Measurements from ENCODE around the gene LGR4. TPM values are rescaled to one million over a fixed set of nuclear protein-coding genes. Genes with fewer than 3 reads are reported as not detected.

LGR4 gene
- total and polyA plus RNA-seq, 2 of the 13 experiments (the other 11 are each of a cell fraction or from before 2014, with no cell fraction given): 42.1 to 68.7 TPM

DNA sequence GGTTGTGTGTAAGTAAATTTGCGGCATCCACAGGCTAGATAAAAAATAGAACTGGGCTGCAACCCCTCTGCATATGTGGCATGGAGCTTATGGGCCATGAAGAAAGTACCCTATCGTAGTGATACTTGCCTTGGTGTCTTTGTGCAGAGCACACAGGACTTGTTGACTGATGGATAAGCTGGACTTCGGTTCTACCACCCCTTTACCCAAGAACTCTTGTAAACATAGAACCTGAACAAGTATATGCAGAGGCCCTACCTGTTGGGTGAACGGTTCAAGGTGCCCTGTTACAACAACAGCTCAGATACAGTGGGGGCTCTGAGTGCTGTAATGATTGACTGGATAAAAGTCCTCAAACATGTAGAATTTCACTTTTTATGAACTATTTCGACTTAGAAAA is 3.0 kb upstream of the LGR4 start (continued):
- TF ChIP-seq, protein P1, sequence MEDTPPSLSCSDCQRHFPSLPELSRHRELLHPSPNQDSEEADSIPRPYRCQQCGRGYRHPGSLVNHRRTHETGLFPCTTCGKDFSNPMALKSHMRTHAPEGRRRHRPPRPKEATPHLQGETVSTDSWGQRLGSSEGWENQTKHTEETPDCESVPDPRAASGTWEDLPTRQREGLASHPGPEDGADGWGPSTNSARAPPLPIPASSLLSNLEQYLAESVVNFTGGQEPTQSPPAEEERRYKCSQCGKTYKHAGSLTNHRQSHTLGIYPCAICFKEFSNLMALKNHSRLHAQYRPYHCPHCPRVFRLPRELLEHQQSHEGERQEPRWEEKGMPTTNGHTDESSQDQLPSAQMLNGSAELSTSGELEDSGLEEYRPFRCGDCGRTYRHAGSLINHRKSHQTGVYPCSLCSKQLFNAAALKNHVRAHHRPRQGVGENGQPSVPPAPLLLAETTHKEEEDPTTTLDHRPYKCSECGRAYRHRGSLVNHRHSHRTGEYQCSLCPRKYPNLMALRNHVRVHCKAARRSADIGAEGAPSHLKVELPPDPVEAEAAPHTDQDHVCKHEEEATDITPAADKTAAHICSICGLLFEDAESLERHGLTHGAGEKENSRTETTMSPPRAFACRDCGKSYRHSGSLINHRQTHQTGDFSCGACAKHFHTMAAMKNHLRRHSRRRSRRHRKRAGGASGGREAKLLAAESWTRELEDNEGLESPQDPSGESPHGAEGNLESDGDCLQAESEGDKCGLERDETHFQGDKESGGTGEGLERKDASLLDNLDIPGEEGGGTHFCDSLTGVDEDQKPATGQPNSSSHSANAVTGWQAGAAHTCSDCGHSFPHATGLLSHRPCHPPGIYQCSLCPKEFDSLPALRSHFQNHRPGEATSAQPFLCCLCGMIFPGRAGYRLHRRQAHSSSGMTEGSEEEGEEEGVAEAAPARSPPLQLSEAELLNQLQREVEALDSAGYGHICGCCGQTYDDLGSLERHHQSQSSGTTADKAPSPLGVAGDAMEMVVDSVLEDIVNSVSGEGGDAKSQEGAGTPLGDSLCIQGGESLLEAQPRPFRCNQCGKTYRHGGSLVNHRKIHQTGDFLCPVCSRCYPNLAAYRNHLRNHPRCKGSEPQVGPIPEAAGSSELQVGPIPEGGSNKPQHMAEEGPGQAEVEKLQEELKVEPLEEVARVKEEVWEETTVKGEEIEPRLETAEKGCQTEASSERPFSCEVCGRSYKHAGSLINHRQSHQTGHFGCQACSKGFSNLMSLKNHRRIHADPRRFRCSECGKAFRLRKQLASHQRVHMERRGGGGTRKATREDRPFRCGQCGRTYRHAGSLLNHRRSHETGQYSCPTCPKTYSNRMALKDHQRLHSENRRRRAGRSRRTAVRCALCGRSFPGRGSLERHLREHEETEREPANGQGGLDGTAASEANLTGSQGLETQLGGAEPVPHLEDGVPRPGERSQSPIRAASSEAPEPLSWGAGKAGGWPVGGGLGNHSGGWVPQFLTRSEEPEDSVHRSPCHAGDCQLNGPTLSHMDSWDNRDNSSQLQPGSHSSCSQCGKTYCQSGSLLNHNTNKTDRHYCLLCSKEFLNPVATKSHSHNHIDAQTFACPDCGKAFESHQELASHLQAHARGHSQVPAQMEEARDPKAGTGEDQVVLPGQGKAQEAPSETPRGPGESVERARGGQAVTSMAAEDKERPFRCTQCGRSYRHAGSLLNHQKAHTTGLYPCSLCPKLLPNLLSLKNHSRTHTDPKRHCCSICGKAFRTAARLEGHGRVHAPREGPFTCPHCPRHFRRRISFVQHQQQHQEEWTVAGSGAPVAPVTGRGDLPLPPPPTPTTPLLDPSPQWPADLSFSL (CRISPR knock-in tag; IDR thresholded peaks at IDR 0.05): no peak
- TF ChIP-seq, protein P2, sequence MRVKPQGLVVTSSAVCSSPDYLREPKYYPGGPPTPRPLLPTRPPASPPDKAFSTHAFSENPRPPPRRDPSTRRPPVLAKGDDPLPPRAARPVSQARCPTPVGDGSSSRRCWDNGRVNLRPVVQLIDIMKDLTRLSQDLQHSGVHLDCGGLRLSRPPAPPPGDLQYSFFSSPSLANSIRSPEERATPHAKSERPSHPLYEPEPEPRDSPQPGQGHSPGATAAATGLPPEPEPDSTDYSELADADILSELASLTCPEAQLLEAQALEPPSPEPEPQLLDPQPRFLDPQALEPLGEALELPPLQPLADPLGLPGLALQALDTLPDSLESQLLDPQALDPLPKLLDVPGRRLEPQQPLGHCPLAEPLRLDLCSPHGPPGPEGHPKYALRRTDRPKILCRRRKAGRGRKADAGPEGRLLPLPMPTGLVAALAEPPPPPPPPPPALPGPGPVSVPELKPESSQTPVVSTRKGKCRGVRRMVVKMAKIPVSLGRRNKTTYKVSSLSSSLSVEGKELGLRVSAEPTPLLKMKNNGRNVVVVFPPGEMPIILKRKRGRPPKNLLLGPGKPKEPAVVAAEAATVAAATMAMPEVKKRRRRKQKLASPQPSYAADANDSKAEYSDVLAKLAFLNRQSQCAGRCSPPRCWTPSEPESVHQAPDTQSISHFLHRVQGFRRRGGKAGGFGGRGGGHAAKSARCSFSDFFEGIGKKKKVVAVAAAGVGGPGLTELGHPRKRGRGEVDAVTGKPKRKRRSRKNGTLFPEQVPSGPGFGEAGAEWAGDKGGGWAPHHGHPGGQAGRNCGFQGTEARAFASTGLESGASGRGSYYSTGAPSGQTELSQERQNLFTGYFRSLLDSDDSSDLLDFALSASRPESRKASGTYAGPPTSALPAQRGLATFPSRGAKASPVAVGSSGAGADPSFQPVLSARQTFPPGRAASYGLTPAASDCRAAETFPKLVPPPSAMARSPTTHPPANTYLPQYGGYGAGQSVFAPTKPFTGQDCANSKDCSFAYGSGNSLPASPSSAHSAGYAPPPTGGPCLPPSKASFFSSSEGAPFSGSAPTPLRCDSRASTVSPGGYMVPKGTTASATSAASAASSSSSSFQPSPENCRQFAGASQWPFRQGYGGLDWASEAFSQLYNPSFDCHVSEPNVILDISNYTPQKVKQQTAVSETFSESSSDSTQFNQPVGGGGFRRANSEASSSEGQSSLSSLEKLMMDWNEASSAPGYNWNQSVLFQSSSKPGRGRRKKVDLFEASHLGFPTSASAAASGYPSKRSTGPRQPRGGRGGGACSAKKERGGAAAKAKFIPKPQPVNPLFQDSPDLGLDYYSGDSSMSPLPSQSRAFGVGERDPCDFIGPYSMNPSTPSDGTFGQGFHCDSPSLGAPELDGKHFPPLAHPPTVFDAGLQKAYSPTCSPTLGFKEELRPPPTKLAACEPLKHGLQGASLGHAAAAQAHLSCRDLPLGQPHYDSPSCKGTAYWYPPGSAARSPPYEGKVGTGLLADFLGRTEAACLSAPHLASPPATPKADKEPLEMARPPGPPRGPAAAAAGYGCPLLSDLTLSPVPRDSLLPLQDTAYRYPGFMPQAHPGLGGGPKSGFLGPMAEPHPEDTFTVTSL (CRISPR knock-in tag; IDR thresholded peaks at IDR 0.05; ENCODE audit: borderline replicate concordance): peak; percentile 84; the same call in 1 of the 2 replicates
- TF ChIP-seq ZNF589 (CRISPR knock-in tag; conservative IDR thresholded peaks at IDR 0.05) (no peak), MAF1 (CRISPR knock-in tag; IDR thresholded peaks at IDR 0.05; ENCODE audit: borderline replicate concordance) (no peak), ZNF317 (CRISPR knock-in tag; IDR thresholded peaks at IDR 0.05) (peak; percentile 93), ZNF879 (CRISPR knock-in tag; IDR thresholded peaks at IDR 0.05) (no peak), ZNF484 (CRISPR knock-in tag; IDR thresholded peaks at IDR 0.05; ENCODE audit: borderline replicate concordance, low read depth) (no peak), ZNF83 (CRISPR knock-in tag; IDR thresholded peaks at IDR 0.05; ENCODE audit: borderline replicate concordance) (no peak), ZSCAN20 (CRISPR knock-in tag; IDR thresholded peaks at IDR 0.05; ENCODE audit: borderline replicate concordance) (no peak), ZNF337 (CRISPR knock-in tag; IDR thresholded peaks at IDR 0.05; ENCODE audit: borderline replicate concordance, low read depth) (no peak), BHLHE40 (IDR thresholded peaks at IDR 0.05; ENCODE audit: low read length) (no peak), ZBTB20 (CRISPR knock-in tag; IDR thresholded peaks at IDR 0.05; ENCODE audit: borderline replicate concordance, low read depth) (peak; percentile 81; the same call in 1 of the 2 replicates), ZNF12 (CRISPR knock-in tag; IDR thresholded peaks at IDR 0.05) (0 out of 2 replicates have a peak, but pooled peaks have one; percentile 59)
- TF ChIP-seq, protein P3, sequence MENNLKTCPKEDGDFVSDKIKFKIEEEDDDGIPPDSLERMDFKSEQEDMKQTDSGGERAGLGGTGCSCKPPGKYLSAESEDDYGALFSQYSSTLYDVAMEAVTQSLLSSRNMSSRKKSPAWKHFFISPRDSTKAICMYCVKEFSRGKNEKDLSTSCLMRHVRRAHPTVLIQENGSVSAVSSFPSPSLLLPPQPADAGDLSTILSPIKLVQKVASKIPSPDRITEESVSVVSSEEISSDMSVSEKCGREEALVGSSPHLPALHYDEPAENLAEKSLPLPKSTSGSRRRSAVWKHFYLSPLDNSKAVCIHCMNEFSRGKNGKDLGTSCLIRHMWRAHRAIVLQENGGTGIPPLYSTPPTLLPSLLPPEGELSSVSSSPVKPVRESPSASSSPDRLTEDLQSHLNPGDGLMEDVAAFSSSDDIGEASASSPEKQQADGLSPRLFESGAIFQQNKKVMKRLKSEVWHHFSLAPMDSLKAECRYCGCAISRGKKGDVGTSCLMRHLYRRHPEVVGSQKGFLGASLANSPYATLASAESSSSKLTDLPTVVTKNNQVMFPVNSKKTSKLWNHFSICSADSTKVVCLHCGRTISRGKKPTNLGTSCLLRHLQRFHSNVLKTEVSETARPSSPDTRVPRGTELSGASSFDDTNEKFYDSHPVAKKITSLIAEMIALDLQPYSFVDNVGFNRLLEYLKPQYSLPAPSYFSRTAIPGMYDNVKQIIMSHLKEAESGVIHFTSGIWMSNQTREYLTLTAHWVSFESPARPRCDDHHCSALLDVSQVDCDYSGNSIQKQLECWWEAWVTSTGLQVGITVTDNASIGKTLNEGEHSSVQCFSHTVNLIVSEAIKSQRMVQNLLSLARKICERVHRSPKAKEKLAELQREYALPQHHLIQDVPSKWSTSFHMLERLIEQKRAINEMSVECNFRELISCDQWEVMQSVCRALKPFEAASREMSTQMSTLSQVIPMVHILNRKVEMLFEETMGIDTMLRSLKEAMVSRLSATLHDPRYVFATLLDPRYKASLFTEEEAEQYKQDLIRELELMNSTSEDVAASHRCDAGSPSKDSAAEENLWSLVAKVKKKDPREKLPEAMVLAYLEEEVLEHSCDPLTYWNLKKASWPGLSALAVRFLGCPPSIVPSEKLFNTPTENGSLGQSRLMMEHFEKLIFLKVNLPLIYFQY (CRISPR knock-in tag; IDR thresholded peaks at IDR 0.05; ENCODE audit: borderline replicate concordance): peak; percentile 72; the same call in 1 of the 2 replicates

Data from HepG2 (cell line).